DMS 273 (cell line): ENCODE results near the gene MTCL3.
"Not testable (repeated sequence)": the region's sequence is repeated elsewhere in the genome, so short reads cannot be mapped to it uniquely, and the experiment has no call there.

Experiments used
- DNase-seq: peaks from one replicate; lab custom pipeline; 2025; ENCODE audit not compliant: unreplicated experiment; lab: John Stamatoyannopoulos, UW

The MTCL3 gene

DNA sequence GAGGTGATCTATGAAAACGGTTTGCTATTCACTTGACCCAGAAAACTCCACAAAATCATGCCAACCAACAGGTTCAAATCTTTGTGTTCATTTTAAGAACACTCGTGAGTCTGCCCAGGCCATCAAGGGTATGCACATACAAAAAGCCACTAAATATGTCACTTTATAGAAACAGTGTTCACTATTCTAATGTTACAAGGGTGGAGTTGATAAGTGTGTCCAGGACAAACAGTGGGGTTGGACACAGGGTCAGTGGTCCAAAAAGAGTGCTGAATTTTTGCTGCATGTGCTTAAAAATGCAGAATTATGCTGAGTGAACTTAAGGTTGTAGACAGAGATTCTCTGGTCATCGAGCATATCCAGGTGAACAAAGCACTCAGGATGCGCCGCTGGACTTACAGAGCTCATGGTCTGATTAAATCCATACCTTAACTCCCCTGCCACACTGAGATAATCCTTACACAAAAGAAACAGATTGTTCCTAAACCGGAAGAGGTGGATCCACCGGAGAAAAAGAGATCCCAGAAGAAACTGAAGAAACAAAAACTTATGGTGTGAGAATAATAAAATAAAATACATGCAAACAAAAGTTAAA is 83.4 kb downstream of the MTCL3 start:
- no peak for DNase-seq

DNA sequence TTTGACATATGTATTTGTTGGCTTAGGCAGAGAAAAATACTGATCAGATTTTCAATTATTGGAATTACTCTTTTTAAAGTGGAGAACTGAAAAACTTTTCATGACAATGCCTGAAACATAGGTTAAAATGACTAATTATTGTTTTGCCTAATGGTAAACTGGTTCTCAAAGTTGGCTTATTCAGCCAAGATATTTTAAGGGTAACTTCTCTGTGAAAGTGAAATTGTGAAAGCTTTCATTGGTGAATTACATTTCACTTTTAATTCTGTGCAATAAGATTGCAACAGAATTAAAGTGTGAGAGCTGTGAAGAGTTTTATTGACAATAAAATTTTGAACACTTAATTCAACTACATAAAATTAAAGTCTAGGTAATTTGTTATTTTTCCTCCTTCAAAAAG is 84.5 kb downstream of the MTCL3 start:
- no peak for DNase-seq

DNA sequence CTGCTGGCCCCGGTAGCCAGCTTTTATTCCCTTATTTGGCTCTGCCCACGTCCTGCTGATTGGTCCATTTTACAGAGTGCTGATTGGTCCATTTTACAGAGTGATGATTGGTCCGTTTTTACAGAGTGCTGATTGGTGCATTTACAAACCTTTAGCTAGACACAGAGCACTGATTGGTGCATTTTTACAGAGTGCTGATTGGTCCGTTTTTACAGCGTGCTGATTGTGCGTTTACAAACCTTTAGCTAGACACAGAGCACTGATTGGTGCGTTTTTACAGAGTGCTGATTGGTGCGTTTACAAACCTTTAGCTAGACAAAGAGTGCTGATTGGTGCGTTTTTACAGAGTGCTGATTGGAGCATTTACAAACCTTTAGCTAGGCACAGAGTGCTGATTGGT is 90.6 kb downstream of the MTCL3 start:
- DNase-seq: not testable (repeated sequence)

DNA sequence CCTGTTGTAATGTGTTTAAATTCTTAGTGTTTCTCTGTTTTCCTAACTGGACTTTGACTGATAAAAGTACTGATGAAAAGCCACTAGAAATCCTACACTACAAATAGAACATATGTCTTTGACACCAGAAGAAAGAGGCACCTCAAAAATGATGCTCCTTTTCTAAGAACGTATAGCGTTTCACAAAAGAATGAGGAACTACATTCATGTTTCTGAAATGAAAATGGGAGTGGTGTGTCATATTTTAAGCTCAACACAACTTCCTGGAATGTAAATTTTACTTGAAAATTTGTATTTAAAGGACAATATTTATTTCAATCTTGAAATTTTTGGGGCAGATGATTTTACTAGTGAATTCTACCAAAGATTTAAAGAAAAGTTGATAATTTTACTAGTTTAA is 95.2 kb downstream of the MTCL3 start:
- DNase-seq: no peak
